Measurements from ENCODE around the gene BBLN.
"Not testable (repeated sequence)": the region's sequence is repeated elsewhere in the genome, so short reads cannot be mapped to it uniquely, and the experiment has no call there.

BBLN gene

GRCh38 chr9:128124873-128125579 is 35.0 kb upstream of the BBLN start:
- DNase-seq (ENCODE audit: low spot score): peak; percentile 35

DNA sequence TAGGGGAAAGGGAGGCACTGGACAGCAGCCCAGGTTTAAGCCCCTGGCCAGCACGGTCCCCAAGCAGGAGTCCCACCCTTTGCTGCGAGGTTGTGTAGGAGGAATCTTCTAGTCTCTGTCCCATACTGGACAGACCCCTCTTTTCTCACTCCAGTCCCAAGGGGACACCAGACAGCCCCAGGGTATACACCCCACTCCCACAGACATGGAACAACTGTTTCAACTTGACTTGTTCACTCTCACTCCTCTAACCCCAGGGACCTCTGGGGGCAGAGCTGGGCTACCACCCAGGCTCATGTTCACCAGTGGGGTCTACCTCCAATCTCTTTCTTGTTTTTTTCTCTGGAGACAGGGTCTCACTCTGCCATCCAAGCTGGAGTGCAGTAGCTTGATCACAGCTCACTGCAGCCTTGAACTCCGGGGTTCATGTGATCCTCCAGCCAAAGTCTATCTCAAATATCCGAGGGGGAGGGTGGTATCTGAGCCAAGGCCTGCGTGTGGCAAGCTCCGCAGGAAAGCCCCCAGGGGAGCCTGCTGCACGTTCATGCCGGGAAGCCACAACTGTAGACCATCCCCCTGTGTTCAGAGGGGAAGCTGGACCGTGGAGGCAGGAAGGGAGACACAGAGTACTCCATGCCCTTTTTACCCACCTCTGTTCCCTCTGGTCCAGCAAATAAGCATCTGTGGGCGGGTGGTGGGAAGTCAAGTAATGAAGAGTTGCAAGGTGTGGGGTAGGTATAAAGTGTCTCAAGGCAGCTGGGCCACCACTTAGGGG is 34.3 kb upstream of the BBLN start:
- DNase-seq (ENCODE audit: low spot score): no peak

DNA sequence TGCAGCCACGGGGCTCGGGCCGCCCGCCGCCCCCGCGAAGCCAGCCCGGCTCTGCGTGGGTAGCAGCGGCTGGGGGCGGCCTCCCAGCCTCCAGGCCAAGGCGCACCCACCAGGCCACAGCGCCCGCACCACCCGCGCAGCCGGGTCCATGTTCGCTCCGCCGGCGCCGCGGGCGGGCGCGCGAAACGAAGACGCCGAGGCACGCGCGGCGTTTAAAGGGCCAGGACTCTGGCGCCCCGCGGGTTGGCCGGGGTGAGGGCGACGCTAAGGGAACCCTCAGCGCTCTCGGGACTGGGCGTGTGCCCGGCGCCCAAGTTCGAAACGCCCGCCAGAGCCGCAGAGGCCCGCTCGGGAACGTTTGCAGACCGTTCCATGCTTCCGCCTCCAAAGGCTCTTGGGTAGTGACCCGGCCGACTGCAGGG is 32.5 kb upstream of the BBLN start, which contains the start of gene PTGES2:
TSS of gene PTGES2 (minus strand) at position 162 of the 422 bp plus-strand sequence. CDS start at position 150, 12 bp downstream.
- DNase-seq (ENCODE audit: low spot score): peak; percentile 76

- peak; percentile 87 for DNase-seq (ENCODE audit: low spot score)
These were observed 31.9 kb upstream of the BBLN start for GRCh38 chr9:128127990-128128835.

DNA sequence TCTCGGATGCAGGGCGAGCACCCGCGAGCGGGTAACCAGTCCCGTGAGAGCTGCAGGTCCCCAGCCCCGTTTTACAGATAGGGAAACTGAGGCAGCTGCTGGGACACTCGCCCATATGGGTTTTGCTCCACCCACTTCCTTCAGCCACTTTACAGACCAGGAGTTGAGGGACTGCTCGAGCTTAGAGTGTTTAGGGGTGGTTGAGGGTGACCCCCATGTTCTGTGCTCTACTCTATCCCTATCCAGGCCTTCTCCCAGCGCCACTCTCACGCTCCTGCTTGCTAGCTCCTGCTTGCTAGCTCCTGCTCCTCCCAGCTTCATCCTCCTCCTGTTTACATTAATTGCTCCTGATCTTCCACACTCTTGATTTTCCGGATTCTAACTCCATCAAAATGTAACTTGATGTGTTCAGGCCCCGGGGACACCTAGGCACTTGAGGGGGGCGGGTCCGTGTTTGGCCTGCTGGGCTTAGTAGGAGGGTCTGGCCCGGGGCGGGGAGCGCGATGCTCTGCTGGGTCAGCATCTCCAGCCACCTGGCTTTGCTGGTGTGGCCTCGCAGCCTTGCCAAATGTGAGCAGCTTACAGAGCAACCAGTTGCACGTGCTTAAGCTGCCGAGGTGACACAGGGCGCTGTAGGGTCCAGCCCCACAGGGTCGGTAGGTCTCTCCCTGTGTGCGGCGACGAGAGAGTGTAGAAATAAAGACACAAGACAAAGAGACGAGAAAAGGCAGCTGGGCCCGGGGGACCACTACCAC is 31.1 kb upstream of the BBLN start:
- no peak for DNase-seq (ENCODE audit: low spot score)

- not testable (repeated sequence) for DNase-seq (ENCODE audit: low spot score)
These were observed 30.0 kb upstream of the BBLN start for GRCh38 chr9:128129976-128130590.

- not testable (repeated sequence) for DNase-seq (ENCODE audit: low spot score)
These were observed 29.4 kb upstream of the BBLN start for GRCh38 chr9:128130651-128131050.

DNA sequence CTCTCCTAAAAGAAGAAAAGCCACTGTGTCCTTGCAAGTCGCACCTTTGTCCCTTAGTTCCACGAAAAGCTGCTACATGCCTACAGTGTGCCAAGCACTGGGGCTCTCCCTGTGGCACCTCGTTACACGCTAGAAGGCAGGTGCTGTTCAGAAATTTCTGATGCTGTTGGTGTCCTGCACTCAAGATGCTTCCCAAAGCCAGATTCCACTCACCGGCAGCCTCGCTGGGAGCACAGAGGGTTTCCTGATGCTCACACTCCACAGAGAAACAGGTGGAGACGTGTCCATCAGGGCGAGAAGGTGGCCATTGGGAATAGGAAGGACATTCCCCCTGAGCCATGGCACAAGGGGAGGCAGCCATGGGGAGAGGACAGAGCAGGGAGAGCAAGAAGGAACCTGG is 28.7 kb upstream of the BBLN start:
- not testable (repeated sequence) for DNase-seq (ENCODE audit: low spot score)

DNA sequence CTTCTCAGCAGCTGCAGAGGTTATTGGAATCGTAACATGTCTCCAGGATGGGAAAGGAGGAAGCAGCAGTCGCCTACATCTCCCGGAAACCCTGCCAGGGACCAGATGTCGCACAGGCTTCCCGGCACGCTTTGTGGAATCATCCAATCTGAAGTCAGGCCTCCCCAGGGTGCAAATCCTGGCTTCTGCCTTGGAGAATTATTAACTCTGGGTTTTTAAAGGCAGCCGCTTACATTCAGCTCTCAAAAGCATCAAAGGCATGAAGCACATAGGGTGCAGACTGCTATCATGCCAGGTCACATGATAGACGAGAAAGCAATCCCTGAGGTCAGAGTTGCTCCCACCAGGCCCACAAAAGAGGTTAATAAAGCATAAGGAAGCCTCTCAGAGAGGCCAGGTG is 27.9 kb upstream of the BBLN start:
- DNase-seq (ENCODE audit: low spot score): not testable (repeated sequence)

DNA sequence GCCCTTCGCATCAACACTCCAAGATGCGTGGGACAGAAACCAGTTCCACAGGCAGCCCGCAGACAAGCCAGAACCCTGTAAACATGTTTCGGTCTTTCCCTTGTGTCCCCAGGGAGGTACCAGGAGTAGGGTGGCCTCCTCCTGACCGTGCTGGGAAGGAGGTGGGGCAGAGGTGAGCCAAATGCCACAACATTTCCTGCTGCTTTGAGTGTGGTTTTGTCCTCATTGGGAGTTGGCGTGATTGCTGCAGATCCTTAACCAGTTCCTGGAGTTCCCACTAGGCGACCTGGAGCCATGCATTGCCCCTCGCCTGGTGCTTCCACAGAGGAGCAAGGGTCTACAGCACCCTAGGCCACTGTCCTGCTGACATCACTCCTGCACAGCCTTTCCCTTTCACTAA is 24.5 kb upstream of the BBLN start:
- DNase-seq (ENCODE audit: low spot score): not testable (repeated sequence)

DNA sequence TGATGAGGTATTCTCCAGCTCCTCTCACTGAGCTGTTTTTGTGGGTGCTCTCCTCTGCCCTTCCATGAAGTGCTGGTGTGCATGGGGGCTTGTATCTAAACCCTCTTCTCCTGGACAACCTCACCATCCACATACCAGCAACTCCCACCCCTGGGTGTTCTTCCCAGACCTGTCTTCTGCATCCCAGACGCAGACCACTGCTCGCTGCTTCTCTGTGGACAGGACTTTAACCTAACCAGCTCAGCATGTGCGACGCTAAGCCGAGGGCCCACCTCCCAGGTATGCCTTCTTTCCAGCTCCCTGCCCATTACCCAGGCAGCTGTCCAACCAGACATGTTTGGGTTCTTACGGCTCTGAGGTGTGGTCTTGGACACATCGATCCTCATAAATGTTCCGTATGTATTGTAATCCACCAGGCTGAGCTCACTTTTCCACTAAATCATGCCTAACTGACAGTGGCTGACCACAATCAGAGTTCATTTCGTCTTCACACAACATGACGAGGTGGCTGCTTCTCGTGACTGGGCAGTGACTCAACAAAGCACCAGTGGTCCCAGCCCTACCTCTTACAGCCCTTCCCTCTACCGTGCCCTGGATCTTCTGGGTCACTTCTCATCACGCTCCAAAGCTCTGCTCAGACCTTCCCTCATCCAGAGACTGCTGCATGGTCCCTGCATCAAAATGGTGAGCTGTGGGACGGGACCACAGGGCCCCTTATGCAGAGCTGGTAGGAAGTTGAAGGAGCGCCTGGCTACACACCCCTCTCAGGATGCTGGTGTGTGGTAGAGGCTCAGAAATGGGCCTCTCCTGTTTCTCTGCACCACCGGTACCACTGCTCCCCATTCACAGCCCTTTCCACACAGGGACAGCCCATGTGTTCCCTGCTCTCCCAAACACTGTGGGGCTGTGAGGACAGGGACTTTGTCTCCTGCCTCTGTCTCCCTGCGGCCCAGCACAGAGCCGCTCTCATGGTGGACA is 23.0 kb upstream of the BBLN start:
- DNase-seq (ENCODE audit: low spot score): peak; percentile 26

DNA sequence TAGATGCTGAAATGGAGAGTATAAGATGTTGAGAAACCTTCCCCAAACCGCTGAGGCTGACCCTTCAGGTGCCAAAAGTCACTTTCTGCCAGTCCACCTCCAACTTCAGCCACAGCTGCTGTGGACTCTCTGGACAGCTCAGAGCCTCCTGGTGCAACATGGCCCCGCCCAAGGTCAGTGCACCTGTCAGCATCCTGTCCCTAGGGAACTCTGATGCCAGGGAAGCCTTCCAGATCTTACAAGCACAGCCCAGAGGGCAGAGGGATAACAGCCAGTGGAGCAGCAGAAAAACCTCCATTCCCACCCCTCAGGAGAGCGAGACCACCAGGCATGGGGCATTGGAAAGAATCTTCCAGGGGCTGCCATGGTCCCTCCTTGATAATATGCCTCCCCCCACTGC is 22.1 kb upstream of the BBLN start:
- DNase-seq (ENCODE audit: low spot score): no peak

DNA sequence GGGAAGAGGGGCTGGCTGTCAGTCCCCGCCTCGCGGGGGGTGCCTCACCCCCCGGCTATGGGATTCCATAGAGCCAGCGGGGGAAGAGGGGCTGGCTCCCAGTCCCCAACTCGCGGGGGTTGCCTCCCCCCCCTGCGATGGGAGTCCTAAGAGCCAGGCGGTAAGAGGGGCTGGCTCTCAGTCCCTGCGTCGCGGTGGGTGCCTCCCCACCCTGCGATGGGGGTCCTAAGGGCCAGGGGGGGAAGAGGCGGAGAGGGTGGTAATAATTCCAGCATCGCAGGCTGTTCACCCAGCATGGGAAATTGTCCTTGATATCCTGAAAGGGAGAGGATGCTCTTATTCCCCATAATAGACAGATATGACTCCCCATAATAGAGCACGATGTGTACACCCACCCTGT is 20.4 kb upstream of the BBLN start:
- DNase-seq (ENCODE audit: low spot score): no peak

DNA sequence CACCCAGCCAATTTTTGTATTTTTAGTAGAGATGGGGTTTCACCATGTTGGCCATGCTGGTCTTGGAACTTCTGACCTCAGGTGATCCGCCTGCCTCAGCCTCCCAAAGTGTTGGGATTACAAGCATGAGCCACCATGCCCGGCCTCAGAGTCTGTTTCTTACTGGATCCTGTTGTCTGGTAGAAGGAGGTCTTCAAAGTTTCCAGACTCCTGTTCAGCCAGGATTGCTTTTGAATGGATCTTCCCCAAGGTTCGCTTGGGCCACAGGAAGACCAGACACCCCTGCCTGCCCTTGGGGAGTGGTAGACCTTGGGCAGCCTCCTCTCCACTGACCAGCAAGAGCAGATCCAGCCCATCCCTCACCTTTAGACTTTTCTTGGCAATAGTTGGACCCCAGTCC is 18.5 kb upstream of the BBLN start:
- DNase-seq (ENCODE audit: low spot score): no peak

- DNase-seq (ENCODE audit: low spot score): no peak
These were observed 18.0 kb upstream of the BBLN start for GRCh38 chr9:128142061-128142460.

- no peak for DNase-seq (ENCODE audit: low spot score)
These were observed 17.5 kb upstream of the BBLN start for GRCh38 chr9:128142596-128142995.

GRCh38 chr9:128143525-128144238 is 16.4 kb upstream of the BBLN start:
- DNase-seq (ENCODE audit: low spot score): no peak

GRCh38 chr9:128144239-128145181 is 15.6 kb upstream of the BBLN start:
- DNase-seq (ENCODE audit: low spot score): no peak
